Measurements from ENCODE around the gene MYO1G. TPM values are rescaled to one million over a fixed set of nuclear protein-coding genes. Genes with fewer than 3 reads are reported as not detected.

Gene MYO1G
- total and polyA plus RNA-seq, 9 of the 15 experiments (the other 6 are each of a cell fraction or from before 2014, with no cell fraction given): 0.03 to 0.62 (median 0.13) TPM; not detected in 1

GRCh38 chr7:44959433-44959951, 19.3 kb downstream of the MYO1G start (continued):
- TF ChIP-seq BCL6 (CRISPR knock-in tag; IDR thresholded peaks at IDR 0.05) (no peak), ZNF217 (CRISPR knock-in tag; IDR thresholded peaks at IDR 0.05) (no peak), STAT5A (IDR thresholded peaks at IDR 0.05; ENCODE audit: borderline replicate concordance, low read length) (no peak), ZNF354B (CRISPR knock-in tag; IDR thresholded peaks at IDR 0.05) (no peak), ZNF277 (CRISPR knock-in tag; IDR thresholded peaks at IDR 0.05; ENCODE audit: borderline replicate concordance) (no peak), HES1 (IDR thresholded peaks at IDR 0.05; ENCODE audit: low read depth) (peak; percentile 56; the same call in 1 of the 2 replicates), EZH2 (IDR thresholded peaks at IDR 0.05; ENCODE audit: borderline replicate concordance, low read depth, low read length) (no peak), PHF20 (IDR thresholded peaks at IDR 0.05; ENCODE audit: partially characterized antibody) (no peak), EGR1 (conservative IDR thresholded peaks at IDR 0.05) (no peak), SFPQ (IDR thresholded peaks at IDR 0.05; ENCODE audit: low read depth, low read length) (no peak), FOXP4 (CRISPR knock-in tag; IDR thresholded peaks at IDR 0.05; ENCODE audit: borderline replicate concordance) (peak; percentile 63; the same call in 1 of the 2 replicates), GTF2A2 (tag; IDR thresholded peaks at IDR 0.05) (no peak), MYC (IDR thresholded peaks at IDR 0.05; ENCODE audit: low read depth, low read length) (0 out of 2 replicates have a peak, but pooled peaks have one; percentile 25), MYC (CRISPR knock-in tag; IDR thresholded peaks at IDR 0.05; ENCODE audit: borderline replicate concordance, low read depth) (no peak)
- TF ChIP-seq, protein P1, sequence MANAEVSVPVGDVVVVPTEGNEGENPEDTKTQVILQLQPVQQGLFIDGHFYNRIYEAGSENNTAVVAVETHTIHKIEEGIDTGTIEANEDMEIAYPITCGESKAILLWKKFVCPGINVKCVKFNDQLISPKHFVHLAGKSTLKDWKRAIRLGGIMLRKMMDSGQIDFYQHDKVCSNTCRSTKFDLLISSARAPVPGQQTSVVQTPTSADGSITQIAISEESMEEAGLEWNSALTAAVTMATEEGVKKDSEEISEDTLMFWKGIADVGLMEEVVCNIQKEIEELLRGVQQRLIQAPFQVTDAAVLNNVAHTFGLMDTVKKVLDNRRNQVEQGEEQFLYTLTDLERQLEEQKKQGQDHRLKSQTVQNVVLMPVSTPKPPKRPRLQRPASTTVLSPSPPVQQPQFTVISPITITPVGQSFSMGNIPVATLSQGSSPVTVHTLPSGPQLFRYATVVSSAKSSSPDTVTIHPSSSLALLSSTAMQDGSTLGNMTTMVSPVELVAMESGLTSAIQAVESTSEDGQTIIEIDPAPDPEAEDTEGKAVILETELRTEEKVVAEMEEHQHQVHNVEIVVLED (CRISPR knock-in tag; IDR thresholded peaks at IDR 0.05): no peak
- TF ChIP-seq, protein P2, sequence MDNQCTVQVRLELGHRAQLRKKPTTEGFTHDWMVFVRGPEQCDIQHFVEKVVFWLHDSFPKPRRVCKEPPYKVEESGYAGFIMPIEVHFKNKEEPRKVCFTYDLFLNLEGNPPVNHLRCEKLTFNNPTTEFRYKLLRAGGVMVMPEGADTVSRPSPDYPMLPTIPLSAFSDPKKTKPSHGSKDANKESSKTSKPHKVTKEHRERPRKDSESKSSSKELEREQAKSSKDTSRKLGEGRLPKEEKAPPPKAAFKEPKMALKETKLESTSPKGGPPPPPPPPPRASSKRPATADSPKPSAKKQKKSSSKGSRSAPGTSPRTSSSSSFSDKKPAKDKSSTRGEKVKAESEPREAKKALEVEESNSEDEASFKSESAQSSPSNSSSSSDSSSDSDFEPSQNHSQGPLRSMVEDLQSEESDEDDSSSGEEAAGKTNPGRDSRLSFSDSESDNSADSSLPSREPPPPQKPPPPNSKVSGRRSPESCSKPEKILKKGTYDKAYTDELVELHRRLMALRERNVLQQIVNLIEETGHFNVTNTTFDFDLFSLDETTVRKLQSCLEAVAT (IDR thresholded peaks at IDR 0.05): no peak
